Endothelial cell of umbilical vein (primary cell): ENCODE data around the gene RALBP1. TPM values are rescaled to one million over a fixed set of nuclear protein-coding genes. Genes with fewer than 3 reads are reported as not detected.

Source experiments
- BruUV-seq: library from RNA; stranded (reverse); fragments of 400-500 nt; replicated peaks from 2 replicates; lab custom pipeline; 2021; lab: Mats Ljungman, UMichigan
- CTCF ChIA-PET: fragments of 300-600, 350-600 bp; sonication (Branson Sonifier 250); formaldehyde crosslinking; loops from one replicate; lab custom pipeline; 2021; ENCODE audit warnings: antibody characterized with exemption, inconsistent platforms; lab: Charles Lee
- POLR2A ChIA-PET: fragments of 300-600, 350-600 bp; sonication (Branson Sonifier 250); formaldehyde crosslinking; loops from one replicate; lab custom pipeline; 2021; ENCODE audit warnings: antibody characterized with exemption, inconsistent platforms; lab: Charles Lee
- DNase-seq: peaks from one replicate; pipeline ENCODE4 v3.0.0-alpha.2; 2011; ENCODE audit warnings: low read depth, low spot score
- FAIRE-seq: peaks from 2 replicates; lab custom pipeline; 2011; peaks lifted over from hg19 to GRCh38; lab: Jason Lieb, UNC
- H2AFZ ChIP-seq: 2 replicates; pipeline ENCODE4 v1.6.0; 2012; ENCODE audit warnings: low read depth, low read length, control low read depth, inconsistent platforms
- H3K27ac ChIP-seq: 2 replicates; pipeline ENCODE4 v1.5.1; 2011; ENCODE audit warnings: low read depth, mild to moderate bottlenecking, control low read depth, low read length, moderate library complexity; ENCODE audit not compliant: insufficient read depth
- H3K27me3 ChIP-seq, 2 experiments: 2 replicates each; pipeline versions ENCODE4 v1.6.0 to v1.6.1; 2011; ENCODE audit warnings: low read length in 2 of 2, mixed read lengths in 1 of 2; ENCODE audit not compliant: control insufficient read depth in 2 of 2, insufficient read depth in 2 of 2
- H3K36me3 ChIP-seq, 2 experiments: 2 replicates in 1 of 2; 3 replicates in 1 of 2; pipeline ENCODE4 v1.5.1; 2011; ENCODE audit warnings: low read length in 2 of 2, mild to moderate bottlenecking in 1 of 2, moderate library complexity in 1 of 2; ENCODE audit not compliant: control insufficient read depth in 2 of 2, insufficient read depth in 2 of 2; ENCODE audit errors: extremely low read depth in 1 of 2
- H3K4me1 ChIP-seq: 3 replicates; pipeline ENCODE4 v1.5.1; 2011; ENCODE audit warnings: mild to moderate bottlenecking, low read length; ENCODE audit not compliant: control insufficient read depth, insufficient read depth; ENCODE audit errors: extremely low read depth
- H3K4me2 ChIP-seq: 2 replicates; pipeline ENCODE4 v1.6.1; 2011; ENCODE audit warnings: low read length, control low read depth, mixed read lengths; ENCODE audit not compliant: insufficient read depth
- H3K4me3 ChIP-seq, 3 experiments: fragments of 200-600 bp in 1 of 3; sonication (generic), shearing (Covaris generic) in 1 of 3; replicated peaks in 1 of 3; 2 replicates each; pipeline ENCODE4 v1.5.1; 2011 to 2016; ENCODE audit warnings: control low read depth in 3 of 3, low read length in 3 of 3, mild to moderate bottlenecking in 2 of 3, inconsistent platforms in 1 of 3, low read depth in 1 of 3, moderate library complexity in 1 of 3; ENCODE audit not compliant: insufficient read depth in 1 of 3
- H3K79me2 ChIP-seq: 2 replicates; pipeline ENCODE4 v1.6.0; 2012; ENCODE audit warnings: low read length, inconsistent platforms; ENCODE audit not compliant: control insufficient read depth, insufficient read depth
- H3K9ac ChIP-seq: replicated peaks from 2 replicates; pipeline ENCODE3; 2011; ENCODE audit warnings: low read length, control low read depth; ENCODE audit not compliant: insufficient read depth; ENCODE audit errors: extremely low read depth
- H3K9me1 ChIP-seq: replicated peaks from 3 replicates; pipeline ENCODE4 v1.6.0; 2011; ENCODE audit warnings: mild to moderate bottlenecking, low read length; ENCODE audit not compliant: control insufficient read depth, insufficient read depth; ENCODE audit errors: extremely low read depth
- H3K9me3 ChIP-seq: replicated peaks from 2 replicates; pipeline ENCODE4 v1.5.1; 2012; ENCODE audit warnings: low read length, inconsistent platforms; ENCODE audit not compliant: control insufficient read depth, insufficient read depth
- H4K20me1 ChIP-seq: replicated peaks from 2 replicates; pipeline ENCODE3; 2011; ENCODE audit warnings: mild to moderate bottlenecking, low read length; ENCODE audit not compliant: control insufficient read depth, insufficient read depth; ENCODE audit errors: extremely low read depth
- CTCF ChIP-seq, 2 donors: IDR thresholded peaks; 1 replicate in 1 of 2; 2 replicates in 1 of 2; pipeline ENCODE4 v1.5.1; 2011; ENCODE audit warnings: low read length in 2 of 2, mild to moderate bottlenecking in 2 of 2, moderate library complexity in 2 of 2, control low read depth in 1 of 2, inconsistent platforms in 1 of 2, low read depth in 1 of 2; ENCODE audit not compliant: insufficient read depth in 1 of 2; ENCODE audit errors: extremely low read depth in 1 of 2
- EZH2 ChIP-seq: IDR thresholded peaks from 2 replicates; pipeline ENCODE4 v1.6.1; 2012; ENCODE audit warnings: borderline replicate concordance, low read depth, mild to moderate bottlenecking, moderate library complexity, low read length, inconsistent platforms; ENCODE audit not compliant: severe bottlenecking
- FOS ChIP-seq: IDR thresholded peaks from 2 replicates; pipeline ENCODE4 v1.6.1; 2011; ENCODE audit warnings: mild to moderate bottlenecking, low read length, moderate library complexity, borderline replicate concordance; ENCODE audit not compliant: insufficient read depth
- GATA2 ChIP-seq: IDR thresholded peaks from 2 replicates; pipeline ENCODE4 v1.7.0; 2011; ENCODE audit warnings: low read depth, mild to moderate bottlenecking, moderate library complexity, mixed read lengths, low read length; ENCODE audit not compliant: insufficient read length, insufficient read depth
- JUN ChIP-seq: IDR thresholded peaks from 2 replicates; pipeline ENCODE4 v1.6.1; 2011; ENCODE audit warnings: borderline replicate concordance, low read depth; ENCODE audit not compliant: insufficient read length, insufficient read depth
- MAX ChIP-seq: IDR thresholded peaks from 2 replicates; pipeline ENCODE4 v1.6.1; 2011; ENCODE audit not compliant: insufficient read depth, insufficient read length
- MYC ChIP-seq: IDR thresholded peaks from one replicate; pipeline ENCODE4 v1.6.1; 2011; ENCODE audit warnings: mild to moderate bottlenecking, low read depth, low read length
- POLR2A ChIP-seq: IDR thresholded peaks from 2 replicates; pipeline ENCODE4 v1.6.1; 2012; ENCODE audit warnings: low read depth, mild to moderate bottlenecking, control low read depth, low read length
- POLR2AphosphoS5 ChIP-seq: IDR thresholded peaks from 2 replicates; pipeline ENCODE4 v1.6.1; 2012; ENCODE audit warnings: low read depth, mild to moderate bottlenecking, control low read depth, low read length, moderate library complexity; ENCODE audit not compliant: insufficient read depth
- dilution Hi-C: fragments of 300-500 bp; cut with MboI; formaldehyde crosslinking; loops from one replicate; pipeline ENCODE4 v1.15.0; 2019; ENCODE audit warnings: low sequenced_read_pairs; ENCODE audit not compliant: extremely low pct_ligation_motif_present
- intact Hi-C: fragments of 100-400 bp; cut with micrococcal nuclease; formaldehyde crosslinking; loops from one replicate; pipeline ENCODE4 v1.10.0; 2022
- polyA plus RNA-seq, 4 experiments: library from polyadenylated mRNA; depleted of rRNA in 3 of 4; stranded (reverse) in 3 of 4; unstranded in 1 of 4; fragments of >200 nt; gene quantifications; 2 replicates each; pipeline versions ENCODE4 v1.2.1 to v1.2.3, GENCODE V29; 2011 to 2012; ENCODE audit warnings: missing spikeins in 1 of 4
- total RNA-seq: library from RNA; stranded (reverse); gene quantifications from 2 replicates; pipeline ENCODE4 v1.2.3, GENCODE V29; 2021

The RALBP1 gene
- total and polyA plus RNA-seq, 2 donors (not counting 3 experiments of a cell fraction or from before 2014, with no cell fraction given) = 55.8 to 68.4 TPM

GRCh38 chr18:9561759-9562158 is 86.4 kb downstream of the RALBP1 start:
- H3K27me3 ChIP-seq = no peaks in the 10 kb centered on the region
- intact Hi-C loops (no loop called here), dilution Hi-C loops (no loop called here)
- ChIA-PET POLR2A (no interaction called here), CTCF (interaction anchor here (0.5 to 1.7 kb wide), 5 partner anchors 13 to 246 kb away, joined by 4 to 7 read pairs (median 4); no protein-coding TSS in a partner anchor)
- H3K4me2 ChIP-seq = no peak overlapping the region
- H3K4me3 ChIP-seq = no peak overlapping the region
- H4K20me1 ChIP-seq = peaks cover 2% of the 10 kb centered on the region
- no peaks in the 10 kb centered on the region for H3K9me1 ChIP-seq
- H3K27ac ChIP-seq = no peak overlapping the region
- no peaks in the 10 kb centered on the region for H3K9me3 ChIP-seq
- H2AFZ ChIP-seq = no peak overlapping the region
- no peak for TF ChIP-seq JUN
- TF ChIP-seq POLR2A = no peak
- no peak for TF ChIP-seq MYC
- no peak for TF ChIP-seq GATA2
- no peak for TF ChIP-seq EZH2
- no peak for TF ChIP-seq MAX
- no peak for TF ChIP-seq FOS
- TF ChIP-seq POLR2AphosphoS5 = no peak
- no peak for TF ChIP-seq CTCF (IDR thresholded peaks at IDR 0.05; ENCODE audit: extremely low read depth in 1 of 2, insufficient read depth in 1 of 2, low read depth in 1 of 2, low read length in 2 of 2)
- H3K36me3 ChIP-seq = peaks cover 19 to 36% of the 10 kb centered on the region in 2 experiments
- no peak overlapping the region for H3K9ac ChIP-seq
- no peaks in the 10 kb centered on the region for H3K4me1 ChIP-seq
- H3K79me2 ChIP-seq = peaks cover 7% of the 10 kb centered on the region
- BruUV-seq = no TSS peak
- no peak for FAIRE-seq
- no peak for DNase-seq
